ENCODE data around the gene RAB37.

The RAB37 gene

DNA sequence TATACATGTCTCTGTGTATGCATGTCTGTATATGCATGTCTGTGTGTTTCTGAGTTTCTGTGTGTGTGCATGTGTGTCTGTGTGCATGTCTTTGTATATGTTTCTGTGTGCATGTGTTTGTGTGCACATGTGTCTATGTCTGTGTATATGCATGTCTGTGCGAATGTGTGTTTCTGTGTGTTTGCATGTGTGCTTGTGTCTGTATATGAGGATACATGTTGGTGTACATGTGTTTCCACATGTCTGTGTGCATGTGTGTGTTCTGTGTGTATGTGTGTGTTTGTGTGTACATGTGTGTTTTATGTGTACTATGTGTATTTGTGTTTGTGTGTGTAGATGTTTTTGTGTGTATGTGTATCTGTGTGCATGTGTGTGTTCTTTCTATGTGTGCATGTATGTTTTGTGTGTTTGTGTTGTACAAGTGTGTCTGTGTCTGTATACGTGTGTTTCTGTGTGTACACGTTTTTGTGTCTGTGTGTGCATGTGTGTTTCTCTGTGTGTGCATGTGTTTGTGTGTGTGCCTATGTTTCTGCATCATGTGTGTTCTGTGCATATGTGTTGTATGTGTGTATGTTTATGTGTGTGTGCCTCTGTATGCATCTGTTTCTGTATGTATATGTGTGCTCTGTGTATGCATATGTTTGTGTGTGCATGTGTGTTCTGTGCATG is 8.9 kb upstream of the RAB37 start:
- no peak for DNase-seq

- DNase-seq = no peak
Measured at GRCh38 chr17:74728702-74729075, 8.4 kb upstream of the RAB37 start.

DNA sequence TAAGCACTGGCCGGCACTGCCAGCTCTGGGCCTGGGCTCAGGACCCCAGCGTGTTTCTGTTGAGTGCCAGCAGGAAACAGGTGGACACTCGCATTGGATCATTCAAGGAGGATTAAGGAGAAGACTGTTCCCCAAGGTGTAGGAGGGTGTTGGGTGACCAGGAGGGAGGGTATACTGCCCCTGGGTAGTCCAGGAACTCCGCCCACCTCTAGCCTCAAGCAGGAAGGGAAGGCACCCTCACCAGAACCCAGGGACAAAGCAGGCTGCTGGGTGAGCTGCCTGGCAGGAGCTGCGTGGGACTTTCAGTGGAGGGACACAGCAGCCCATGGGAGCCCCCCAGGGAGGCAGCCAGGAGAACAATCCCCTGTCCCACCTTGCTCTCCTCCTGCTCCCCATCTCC is 7.7 kb upstream of the RAB37 start:
- DNase-seq = no peak

DNA sequence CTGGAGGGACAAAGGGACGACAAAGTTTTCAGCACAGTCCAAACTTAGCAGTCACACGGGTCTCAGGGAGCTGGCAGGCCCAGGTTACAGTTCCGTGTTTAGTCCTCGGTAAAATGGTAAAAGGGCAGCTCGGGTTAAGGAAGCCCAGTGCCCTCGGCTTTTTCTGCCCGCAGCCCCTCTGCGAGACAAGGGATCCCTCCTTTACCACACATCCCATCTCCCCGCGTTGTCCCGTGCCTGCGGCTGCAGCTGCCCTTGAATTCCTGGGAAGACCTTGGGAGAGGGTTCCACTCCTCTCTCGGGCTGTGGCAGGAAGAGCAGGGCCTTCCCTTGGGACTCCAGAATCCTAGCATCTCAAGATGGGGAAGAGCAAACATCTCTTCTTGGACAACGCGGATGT is 7.2 kb upstream of the RAB37 start:
- DNase-seq = no peak

DNA sequence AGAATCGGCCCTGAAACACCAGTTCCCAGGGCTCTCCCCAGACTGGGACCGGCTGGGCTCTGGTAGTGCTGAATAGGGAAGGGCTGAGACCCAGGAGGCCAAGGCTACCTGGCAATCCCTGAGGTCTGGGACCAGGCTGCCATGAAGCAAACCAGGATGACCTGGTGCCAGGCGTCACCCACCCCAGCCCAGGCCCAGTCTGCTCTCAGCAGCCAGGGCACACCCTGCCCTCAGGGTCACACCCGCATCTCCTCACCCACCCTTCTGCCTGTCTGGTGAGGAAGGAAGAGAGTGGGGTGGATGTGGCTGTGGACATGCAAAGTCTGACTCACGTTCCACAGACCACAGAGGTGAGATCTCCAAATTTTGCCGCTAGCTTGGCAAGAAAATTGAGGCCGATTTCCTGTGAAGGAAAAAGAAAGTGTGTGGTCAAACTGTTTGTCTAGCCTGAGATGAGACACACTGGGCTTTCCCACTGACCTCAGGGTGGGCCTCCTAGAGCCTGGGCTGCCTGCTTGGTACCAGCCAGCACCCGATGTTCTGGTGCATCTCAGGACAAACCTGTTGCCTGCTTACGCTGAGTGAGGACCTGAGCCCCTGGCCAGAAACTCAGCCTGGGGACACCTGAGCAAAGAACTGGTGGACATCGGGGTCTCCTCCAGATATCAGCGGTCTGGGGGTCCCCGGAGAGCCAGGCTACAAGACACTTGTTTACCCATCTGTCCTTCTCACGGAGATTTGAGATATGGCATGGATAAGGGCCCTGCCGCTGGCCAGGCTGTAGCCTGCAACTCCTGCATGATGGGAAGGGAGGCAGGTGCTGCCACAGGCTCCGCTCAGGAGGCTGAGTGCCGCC is 6.3 kb upstream of the RAB37 start:
- DNase-seq = peak in 1 of 2 donors; percentile 34

DNA sequence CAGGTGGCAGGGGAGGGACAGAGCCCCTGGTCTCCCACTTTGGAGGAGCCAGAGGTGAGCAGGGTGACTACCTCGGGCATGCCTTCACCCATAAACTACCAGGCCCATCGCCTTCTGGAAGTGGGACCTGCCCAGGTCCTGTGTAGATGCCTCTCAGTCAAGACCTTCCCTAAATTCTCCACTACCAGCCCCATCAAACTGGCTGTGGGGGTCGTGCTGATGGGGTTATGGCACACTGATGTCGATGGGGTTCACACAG is 5.8 kb upstream of the RAB37 start:
- DNase-seq = no peak

DNA sequence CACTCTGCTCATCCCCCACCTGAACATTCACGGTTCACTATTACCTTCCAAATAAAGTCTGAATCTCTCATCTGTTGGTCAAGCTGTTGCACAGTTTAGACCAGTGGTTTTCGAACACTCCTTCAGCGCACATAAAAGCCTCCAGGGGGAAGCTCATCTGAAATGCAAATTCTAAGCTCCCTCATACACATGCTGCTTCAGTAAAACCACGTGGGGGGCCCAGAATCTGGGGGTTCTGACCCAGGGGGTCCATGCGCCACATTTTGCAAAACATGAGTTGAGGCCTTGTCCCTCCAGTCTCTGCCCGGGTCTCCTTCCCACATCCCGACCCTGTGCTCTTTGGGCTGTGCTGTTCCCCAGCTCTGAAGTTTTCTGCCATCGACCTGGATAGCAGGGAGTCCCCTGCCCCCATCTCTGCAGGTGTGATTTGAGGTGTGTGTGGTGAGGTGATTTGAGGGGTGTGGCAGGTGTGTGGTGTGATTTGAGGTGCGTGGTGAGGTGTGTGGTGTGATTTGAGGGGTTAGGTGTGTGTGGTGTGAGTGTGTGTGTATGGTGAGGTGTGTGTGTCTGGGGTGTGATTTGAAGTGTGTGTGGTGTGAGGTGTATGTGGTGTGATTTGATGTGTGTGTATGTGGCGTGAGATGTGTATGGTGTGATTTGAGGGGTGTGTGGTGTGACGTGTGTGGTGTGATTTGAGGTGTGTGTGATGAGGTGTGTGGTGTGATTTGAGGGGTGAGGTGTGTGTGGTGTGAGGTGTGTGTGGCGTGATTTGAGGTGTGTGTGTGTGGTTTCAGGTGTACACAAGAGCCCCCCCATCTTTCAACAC is 4.8 kb upstream of the RAB37 start:
- DNase-seq = no peak

- no peak for DNase-seq
Measured at GRCh38 chr17:74733365-74734122, 3.5 kb upstream of the RAB37 start.

- no peak for DNase-seq
Measured at GRCh38 chr17:74734256-74734655, 2.8 kb upstream of the RAB37 start.

DNA sequence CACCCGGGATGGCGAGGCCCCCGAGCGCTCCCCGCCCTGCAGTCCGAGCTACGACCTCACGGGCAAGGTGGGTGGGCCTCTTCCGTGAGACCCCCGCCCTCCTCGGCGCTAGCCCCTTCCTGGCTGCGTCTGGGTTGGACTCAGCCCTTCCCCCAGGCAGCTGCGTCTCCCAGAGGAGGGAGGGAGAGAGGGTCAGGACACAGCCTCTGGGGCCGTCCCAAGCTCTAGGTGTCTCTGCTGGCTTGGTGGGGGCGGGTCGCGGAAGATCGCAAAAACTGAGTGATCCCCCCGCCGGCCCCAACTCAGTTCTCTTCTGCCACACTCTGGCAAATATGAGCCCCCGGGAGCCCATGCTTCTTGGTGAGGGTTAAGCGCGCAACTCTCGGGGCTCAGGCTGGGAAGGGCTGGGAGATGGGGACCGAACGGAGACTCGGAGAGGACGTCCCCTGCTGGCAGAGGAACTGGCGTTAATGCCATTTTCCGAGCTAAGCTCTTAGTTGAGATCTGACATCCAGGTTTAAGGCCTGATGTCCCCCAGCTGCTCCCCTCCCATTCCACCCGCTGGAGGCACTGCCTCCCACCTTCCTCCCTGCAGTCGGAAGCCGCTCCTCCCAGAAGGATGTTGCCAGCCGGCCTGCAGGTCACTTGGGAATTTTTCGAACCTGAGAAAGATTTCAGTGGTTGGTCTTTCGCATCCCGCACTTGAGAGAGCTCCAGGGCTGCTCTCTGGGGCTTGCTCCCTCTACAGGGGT is 419 bp downstream of the RAB37 start:
- DNase-seq = peak; percentile 55 to 67

DNA sequence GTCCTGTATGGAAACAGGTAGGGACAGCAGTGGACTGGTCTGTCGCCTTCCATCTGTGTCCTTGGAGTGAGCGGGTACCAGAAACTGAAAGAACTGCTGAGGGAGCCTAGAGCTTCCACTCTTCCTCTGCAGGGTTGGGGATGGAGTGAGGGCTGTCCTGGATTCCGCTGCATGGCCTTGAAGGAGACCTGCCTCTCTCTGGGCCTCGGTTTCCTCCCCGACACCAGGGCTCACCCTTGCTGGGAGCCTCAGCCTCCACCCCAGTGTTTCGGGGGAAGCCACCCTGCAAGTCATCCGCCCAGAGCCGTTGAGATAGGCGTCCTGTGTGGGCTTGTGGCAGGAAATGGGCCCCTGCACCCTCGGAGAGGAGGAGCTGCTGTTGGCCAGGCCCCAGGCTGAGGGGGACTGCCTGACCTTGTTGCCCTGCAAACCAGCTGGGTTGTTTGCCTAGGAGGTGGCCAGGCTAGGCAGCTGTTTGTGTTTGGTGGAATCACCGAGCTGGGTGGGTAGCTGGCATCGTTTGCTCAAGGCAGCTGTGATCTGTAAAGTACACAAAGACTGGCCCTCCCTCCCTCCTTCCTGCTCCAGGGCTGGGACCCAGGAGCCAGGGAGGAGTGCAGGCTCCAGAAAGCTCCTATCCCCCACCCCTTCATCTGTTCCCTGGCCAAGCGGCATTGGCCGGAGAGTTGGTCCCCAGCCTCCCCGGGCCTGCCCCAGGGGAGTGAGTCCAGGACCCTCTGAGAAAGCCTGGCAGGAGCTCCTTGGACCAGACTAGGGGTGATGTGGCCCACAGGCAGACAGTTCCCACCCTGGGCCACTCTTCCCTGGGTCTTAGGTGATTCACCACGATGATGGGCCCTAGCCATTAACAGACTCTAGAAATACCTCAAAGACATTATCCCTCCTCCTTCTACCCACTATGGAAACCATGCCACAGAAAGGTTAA is 1.3 kb downstream of the RAB37 start:
- peak in 1 of 2 donors; percentile 40 for DNase-seq

- no peak for DNase-seq
Measured at GRCh38 chr17:74739227-74739831, 2.3 kb downstream of the RAB37 start.

GRCh38 chr17:74740173-74740572 is 3.1 kb downstream of the RAB37 start:
- peak; percentile 29 to 48 for DNase-seq

- no peak for DNase-seq
Measured at GRCh38 chr17:74740641-74741387, 3.8 kb downstream of the RAB37 start.

DNA sequence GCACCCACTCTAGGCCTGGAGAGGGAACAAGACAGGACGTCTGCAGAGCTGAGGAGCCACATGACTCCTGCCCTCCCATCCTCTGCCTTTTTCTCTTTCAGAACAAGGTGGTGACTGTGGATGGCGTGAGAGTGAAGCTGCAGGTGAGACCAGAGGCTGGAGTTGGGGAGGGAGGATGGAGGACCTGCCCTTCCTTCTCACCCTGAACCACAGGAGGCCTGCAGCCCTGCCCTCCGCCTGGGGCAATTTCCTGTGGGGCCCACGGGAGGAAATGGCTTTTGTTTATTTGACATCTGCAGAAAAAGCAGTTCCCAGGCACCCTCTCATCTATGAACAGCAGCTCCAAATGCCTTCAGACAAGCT is 5.1 kb downstream of the RAB37 start:
- peak; percentile 36 to 43 for DNase-seq

- DNase-seq = no peak
Measured at GRCh38 chr17:74742978-74743545, 6.0 kb downstream of the RAB37 start.

DNA sequence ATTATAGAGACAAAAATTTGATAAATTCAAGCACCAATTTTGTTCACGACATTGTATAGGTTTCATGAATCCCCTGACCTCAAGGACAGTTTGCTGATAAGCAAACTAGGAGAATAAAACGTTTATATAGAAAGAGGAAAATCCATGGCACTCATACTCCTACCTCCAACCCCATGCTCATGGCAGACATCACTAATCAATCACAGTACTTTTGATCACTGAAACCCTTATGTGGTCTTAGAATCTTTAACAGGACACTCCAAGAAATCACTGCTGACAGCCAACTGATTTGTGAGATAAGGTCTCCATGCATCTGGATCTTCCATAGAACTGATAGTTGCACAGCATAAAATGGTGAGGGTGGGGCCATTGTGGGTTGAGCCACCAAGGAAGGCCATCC is 6.7 kb downstream of the RAB37 start:
- no peak for DNase-seq

GRCh38 chr17:74744349-74744713 is 7.3 kb downstream of the RAB37 start:
- DNase-seq = no peak
